Activated CD8-positive, alpha-beta memory T cell treated with anti-CD3 and anti-CD28 coated beads for 4 hours (primary cell): ENCODE data around the gene SF1.

ENCODE experiments used
- DNase-seq, 2 donors: peaks; one replicate each; pipeline ENCODE4 v3.0.0-alpha.2; 2020; ENCODE audit warnings: low read depth in 2 of 2

SF1 gene

DNA sequence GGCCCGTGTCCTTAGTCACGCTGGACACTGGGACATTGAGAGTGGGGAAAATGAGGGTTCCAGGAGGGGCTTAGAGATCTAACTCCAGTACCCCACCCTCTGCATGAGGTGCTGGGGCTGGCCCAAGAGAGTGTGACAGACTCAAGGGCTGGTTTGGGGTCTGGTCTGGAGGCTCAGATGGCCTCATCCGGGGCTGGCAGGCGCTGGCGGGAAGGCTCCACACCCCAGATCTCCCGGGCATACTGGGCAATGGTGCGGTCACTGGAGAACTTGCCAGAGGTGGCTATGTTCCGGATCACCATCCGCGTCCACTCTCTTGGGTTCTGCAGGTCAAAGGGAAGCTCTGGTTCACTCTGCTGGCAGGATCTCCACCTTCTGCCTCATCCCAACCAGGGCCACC, 31.9 kb downstream of the SF1 start:
- no peak for DNase-seq

DNA sequence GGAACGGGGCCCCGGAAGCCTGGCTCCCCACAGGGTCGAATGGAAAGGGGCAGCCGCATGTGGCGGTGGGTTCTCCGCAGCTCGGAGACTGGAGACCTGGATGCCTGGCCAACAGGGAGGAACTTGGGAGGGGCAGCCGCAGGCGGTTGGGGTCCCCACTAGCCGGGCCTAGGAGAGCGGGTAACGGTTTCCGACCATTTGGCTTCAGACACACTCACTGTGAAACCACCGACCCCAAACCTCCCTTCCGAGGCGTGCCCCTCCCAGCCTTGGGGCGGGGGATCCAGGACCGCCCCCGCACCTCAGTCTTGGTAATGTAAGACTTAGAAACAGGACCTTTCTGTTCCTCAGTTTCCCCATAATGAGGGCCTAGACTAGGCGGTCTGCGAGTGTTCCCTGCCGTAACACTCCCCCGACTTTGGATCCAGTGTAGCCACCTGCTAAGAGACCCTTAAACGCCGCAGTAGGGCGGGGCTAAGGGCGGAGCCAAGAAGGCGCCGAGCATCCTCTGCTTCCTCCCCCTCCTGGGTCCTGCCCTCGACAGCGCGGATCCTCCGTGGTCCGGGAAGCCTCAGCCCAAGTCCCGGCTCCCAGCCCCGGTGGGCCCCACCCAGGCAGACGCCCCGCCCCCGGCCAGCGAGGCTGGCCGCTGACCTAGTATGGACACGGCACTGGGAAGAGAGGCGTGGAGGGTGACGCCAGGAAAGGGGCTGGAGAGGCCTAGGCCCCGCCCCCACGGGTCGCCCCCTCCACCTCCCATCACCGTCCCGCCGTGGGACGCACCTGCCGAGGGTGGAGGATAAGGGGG, 32.6 kb downstream of the SF1 start:
- peak; percentile 54 to 62 for DNase-seq

DNA sequence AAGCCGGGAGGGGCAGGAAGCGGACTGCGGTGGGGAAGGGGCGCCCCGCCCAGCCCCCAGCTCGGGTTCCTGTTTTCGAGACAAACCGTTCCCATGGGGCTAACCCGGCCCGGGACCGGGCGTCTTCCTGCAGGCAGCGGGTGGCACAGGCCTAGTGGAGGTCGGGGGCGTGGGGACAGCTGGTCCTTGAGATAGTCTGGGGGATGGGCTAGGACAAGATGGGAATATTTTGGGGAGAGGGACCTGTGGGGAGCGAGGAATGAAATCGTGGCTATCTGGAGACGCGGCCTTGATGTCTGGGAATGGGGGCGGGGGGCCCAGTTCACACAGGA, 33.2 kb downstream of the SF1 start:
- peak; percentile 42 to 44 for DNase-seq

DNA sequence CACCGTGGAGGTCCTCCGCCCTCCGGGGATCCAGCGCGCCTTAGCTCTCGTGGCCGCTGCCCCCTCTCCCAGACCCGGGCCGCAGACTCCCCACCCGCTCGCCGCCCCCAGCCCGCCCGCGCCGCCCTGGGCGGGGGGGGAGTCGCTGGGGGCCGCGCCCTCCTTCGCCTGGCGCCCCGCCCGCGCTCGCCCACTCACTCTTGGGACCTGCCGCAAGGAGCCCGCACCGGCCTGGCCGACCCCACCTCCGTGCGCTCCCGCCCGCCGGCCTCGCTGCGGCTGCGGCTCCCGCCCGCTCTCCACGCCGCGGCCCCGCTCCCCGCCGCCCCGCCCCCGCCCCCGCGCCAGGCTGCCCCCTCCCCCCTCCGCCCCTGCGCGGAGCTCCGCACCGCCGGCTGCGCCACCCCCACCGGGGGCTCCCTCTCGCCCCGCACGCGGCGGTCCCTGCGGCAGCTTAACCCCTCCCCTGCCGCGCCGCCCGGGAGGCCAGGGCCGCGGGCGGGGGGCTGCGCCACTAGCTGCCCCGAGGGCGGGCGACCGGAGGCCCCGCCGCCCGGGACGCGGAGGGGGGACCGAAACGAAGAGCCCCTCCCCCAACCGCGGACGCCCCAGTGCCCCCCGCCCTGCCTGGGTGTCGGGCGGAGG, 33.7 kb downstream of the SF1 start:
- DNase-seq, result no peak

DNA sequence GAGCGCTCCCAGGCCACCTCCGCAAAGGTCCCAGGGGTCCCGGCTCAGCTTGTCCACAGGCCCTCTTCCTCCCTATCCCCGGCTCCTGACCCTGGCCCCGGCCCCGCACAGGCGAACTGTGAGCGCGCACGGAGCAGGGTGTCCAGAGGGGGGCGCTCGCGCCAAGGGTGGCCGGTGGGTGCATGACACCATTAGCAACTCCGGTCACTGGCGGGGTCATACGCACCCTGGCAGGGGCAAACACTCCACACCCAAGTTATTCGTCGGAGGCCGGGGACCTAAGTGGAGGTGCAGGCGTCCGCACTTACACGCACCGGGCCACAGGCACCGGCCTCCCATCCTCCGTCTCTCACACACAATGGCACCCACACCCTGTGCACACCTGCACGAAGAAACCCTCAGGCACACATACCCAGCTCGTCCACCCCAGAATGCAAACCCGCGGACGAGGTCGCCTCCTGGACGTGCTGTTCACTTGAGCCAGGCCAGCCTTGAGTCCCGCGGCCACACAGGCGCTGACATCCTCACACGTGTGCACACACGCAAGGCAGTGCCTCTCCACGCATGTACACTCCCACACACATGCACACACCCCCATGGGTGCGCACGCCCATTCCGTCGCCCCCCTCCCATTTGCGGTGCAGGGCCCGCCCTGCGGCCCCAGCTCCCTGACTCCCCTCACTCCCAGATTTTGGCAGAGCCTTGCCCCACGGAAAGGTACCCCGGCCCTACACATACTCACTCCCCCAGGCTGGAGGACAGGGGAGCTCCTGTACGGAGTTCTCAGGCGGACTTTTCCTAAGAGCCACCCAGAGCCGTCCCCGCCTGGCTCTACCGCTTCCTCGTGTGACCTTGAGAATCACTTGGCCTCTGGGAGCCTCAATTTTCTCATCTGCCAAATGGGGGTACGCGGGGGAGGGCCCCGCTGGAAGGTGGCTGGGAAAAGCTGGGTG, 34.5 kb downstream of the SF1 start, which contains the start of gene RASGRP2:
Gene RASGRP2 (minus strand): TSS at position 552 of the 953 bp plus-strand sequence. CDS start 1,276 bp downstream, outside the sequence.
- DNase-seq, result peak; percentile 63 to 67

DNA sequence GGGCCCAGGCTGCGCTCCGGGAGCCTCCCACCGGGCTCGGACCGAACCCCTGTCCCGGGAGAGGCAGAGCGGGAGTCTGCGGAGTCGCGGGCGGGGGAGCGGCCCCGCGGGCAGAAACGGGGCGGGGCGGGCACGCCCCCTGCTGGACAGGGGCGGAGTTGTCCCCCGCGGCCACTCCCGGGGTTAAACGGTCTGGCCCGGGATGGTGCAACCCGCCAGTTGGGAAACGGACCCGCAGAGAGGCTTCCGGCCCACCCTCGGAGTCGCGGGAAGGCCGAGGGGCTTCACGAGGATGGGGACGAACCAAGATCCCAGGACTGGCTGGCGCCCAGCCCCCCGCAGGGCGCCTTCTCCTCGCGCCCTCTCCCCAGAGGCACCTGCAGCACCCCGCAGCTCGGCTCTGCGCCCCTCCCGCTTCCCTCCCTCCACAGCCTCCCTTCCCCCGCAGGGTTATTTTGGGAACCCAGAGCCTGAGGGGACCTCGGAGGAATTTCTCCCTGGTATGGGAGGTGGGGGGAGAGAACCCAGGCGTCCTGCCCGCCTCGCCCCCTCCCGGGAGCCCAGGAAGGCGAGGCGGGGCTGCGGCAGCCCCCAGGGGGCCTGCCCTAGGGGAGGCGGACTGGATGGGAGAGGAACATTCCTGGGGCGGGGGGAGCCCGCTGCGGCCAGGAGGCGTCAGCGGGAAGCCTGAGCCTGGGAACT, 35.3 kb downstream of the SF1 start:
- DNase-seq, result peak; percentile 46 to 58

DNA sequence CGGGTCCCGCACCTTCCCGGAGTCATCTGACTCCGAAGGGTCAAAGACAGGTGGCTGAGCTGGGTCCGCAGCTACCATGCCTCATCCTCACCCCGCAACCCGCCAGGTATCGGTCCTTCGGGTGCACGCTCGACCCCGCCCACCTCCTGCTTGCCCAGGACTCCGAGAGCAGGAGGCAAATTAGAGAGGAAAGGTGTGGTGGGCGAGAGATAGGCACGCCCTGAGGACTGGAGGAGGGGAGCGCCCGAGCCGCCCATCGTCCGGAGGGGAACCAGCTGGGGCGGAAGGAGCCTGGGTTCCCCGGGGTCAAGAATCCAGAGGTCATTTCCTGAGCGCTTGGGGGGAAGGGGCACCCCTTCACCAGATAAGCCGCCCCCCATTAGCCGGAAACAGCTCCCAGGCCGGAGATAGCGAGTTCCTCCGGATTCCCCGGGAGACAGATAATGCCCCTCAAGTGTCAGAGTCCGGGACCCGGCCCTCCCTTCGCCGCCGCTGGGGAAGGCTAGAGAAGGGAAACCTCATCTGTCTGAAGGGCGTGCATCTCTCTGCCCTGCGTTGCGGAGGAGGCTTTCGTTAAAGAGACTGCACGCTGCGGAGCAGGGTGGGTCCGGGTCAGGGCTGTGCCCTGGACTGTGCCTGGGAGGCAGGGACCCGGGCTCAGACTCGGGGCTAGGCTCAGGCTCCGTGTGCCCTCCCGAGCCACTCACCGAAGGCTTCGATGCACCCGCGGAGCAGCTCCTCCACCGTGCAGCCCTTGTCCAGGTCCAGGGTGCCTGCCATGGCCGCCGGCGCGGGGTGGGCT, 36.1 kb downstream of the SF1 start:
- no peak for DNase-seq

DNA sequence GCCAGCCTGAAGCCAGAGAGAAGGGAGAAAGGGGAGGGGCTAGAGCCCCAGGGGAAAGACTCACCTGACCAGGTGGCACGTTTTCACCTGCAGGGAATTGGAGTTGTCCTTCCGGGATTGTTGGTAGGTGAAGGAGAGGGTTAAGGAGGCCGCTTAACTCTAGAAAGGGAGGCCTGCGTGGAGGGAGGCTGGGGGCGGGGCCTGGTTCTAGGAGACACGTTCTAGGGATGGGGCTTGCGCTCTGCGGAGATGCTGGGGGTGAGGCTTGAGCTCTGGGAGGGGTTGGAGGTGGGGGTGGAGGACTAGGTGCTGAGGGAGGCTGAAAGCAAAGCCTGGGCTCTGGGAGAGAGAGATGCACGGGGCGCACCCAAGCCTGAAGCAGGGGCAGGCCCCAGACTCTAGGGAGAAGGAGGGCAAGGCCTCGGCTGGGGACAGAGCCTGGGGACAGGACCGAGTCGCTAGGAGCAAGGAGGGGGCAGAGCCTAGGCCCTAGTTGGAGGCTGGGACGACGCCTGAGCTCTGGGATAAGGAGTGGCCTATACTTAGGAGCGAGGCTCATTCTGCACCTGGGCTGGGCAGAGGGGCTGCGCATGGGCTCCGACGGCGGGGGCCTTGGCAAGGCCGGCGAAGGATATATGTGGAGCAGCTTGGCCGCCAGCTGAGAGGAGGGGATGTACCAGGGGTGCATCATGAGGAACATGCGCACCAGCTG, 36.8 kb downstream of the SF1 start:
- no peak for DNase-seq

DNA sequence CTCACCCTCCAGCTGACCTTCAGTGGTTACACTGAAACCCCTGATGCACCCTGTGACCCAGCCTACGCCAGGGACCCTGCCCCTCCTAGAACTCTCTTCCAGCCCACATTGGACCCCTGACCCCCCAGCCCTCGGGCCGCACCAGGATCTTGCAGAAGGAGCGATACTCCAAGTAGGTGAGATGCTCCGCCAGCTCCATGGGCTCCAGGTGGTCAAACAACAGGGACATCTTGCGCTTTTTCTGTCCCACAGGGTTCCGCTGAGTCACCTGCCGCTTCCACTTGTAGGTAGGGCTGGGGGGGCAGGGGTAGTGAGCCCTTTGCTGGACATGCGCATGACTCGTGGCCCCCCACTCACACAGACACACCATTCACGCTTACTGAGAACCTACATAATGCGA, 38.5 kb downstream of the SF1 start:
- DNase-seq, result no peak

DNA sequence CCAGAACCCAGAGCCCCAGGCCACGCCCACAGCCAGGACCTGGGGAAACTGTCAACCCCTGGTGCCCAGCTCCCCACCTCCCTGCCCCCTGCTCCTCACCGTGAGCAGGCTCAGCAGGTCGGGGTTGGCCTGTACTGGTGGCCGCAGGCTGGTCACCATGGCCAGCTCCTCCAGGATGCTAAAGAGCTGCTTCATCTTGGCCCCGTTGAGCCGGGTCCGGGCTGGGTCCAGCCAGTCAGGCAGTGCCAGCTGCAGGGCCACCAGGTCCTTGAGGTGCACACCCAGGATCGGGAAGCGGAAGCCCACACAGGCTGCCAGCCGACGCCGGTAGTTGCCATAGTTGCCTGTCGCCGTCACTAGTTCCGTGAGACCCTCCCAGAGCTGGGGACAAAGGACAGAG, 41.7 kb downstream of the SF1 start:
- DNase-seq, result no peak

DNA sequence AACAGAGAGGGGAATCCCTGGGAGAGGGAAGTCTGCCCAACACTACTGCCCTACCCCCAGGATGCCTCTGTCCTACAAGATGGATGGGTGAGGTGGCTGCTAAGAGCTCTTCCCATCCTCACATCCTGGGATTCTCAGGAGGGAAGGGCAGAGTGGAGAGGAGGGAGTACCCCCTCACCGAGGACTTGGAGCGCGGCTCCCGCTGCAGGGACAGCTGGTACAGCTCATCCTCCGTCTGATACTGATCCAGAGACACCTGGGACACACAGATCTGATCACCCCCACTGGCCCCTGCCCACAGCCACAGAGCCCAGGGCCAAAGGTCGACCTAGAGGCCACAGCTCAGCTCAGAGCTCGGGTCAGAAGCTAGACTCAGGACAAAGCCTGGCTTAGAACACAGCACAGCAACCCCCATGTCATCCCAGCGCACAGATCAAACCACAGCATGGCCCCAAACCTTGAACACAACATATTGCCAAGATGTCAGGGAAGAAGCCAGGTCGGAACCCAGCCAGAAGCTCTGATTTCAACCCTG, 42.5 kb downstream of the SF1 start:
- DNase-seq, result no peak

DNA sequence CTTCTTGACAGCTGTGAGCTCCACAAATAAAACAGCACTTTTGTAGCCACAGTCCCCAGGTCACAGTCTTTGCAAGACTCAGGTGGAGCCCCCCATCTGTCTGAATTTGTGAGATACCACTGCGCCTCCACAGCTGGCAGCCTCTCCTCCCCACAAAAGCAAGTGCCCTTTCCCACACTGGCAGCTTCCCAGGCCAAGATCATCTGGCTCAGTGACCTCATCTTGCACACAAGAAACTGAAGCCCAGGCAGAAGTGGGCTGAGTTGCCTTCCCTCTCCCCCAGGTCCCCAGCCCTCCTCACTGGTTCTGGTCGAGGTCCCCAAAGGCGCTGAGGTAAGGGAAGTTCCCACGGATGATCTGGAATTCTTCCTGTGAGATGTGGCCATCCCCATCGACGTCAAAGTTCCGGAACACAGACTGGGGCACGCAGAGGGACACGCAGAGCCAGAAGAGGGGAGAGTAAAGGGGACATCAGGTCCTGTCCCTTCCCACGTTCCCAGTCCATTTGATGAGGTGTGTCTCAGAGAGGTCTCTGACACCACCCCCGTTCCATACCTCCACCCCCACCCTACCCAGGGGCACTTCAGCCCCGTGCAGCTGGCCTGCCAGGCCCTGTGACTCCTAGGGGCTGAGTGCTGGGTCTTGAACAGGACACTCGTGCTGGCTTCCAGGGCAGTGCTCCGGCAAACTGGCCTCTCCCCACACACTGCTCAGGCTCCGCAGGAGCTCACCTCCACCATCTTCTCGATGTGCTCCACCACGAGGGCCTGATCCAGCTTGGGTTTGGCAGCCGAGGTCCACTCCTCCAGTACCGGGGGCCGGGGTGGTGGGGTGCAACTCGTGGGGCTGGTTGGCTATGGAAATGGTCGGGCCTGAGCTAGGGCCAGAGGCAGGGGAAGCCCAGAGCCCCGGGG, 43.3 kb downstream of the SF1 start:
- DNase-seq, result no peak

DNA sequence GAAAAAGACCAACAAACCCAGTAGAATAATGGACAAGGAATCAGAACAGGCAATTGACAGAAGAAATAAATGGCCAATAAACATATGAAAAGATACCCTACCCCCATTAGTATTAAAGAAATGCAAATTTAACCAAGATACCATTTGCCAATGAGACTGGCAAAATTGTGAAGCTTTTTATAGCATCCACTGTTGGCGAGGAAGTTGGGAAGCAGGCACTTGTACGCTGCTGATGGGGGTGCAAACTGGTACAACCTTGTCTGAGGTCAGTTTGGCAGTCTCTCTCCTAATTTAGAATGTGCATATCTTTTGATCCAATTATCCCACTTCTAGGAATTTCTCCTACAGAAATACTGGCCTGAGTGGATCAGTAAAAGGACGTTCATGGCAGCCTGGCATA, 46.7 kb downstream of the SF1 start:
- no peak for DNase-seq

DNA sequence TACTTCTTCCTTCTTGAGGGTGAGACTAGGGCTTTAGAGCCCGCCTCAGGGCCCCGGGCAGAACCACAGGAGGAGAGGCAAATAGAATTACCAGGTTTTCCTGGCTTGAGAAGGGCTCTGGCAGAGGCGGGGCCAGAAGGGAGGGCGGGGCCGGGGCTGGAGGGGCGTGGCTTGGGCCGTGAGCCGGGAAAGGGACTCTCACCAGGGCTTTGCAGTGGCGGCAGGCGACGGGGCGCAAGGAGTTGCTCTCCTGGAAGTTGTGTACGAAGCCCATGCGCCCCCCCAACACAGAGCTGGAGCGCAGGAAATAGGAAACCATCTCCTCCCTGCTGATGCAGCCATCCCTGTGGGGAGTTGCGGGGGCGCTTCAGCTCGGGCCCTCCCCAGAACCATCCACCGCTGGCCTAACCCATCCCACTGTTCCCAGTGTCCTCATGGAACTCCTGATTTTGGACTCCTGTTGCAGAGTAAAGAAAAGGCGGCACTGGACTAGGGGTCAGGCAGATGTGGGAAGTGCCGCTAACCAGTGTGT, 48.4 kb downstream of the SF1 start:
- no peak for DNase-seq

DNA sequence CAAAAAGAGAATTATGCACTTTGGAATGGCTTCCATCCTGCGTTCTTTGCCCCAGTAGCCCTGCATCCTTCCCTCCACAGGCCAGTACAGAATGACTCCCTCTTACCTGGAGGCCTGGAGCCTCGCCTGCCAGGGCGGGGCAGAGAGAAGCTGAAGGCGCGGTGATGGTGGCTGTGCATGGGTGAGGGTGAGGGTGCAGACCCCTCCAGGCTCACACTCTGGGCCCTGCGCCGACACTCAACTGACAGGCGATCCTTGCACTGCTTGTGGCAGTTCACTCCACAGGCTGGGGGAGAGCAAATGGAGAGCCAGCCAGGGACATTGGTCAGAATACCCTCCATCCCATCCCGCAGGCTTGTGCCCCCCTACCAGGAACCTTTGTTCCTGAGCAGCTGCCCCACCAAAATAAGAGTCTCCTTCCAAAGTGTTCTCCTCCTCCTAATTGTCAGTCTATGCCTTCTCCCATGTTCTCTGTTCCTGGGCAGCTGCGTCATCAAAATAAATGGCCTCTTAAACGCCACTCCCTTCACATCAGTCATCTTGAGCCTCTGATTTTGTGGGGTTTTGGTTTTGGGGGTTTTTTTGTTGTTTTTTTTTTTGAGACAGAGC, 49.5 kb downstream of the SF1 start:
- no peak for DNase-seq

DNA sequence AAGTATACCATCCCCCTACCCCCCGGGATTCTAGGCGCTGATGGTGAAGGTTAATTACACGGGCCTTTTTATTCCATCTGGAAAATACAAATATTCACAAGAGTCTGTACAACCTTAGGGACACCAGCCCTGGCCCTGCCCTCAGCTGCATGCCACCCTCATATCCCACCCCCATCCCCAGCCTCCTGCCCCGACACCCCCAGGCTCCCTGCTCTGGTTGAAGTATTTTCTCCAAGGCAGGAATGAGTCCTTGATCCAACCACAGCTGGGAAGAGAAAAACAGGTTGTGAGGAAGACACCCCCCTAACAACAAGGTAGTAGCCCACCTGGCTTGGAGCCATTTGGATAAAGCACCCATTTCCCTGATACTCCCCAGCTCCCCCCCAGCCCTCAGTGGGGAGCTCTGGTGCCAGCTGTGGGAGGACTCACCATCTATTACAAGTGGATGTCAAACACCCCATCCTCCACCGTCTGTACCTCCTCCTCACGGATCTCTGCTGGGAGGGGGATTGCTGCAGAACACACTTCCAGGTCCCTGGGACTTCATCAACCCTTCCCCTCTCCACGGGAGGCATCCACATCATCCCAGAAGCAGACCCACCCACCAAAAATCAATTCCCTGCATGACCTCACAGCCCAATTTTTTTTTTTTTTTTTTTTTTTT, 51.3 kb downstream of the SF1 start:
- DNase-seq, result no peak

DNA sequence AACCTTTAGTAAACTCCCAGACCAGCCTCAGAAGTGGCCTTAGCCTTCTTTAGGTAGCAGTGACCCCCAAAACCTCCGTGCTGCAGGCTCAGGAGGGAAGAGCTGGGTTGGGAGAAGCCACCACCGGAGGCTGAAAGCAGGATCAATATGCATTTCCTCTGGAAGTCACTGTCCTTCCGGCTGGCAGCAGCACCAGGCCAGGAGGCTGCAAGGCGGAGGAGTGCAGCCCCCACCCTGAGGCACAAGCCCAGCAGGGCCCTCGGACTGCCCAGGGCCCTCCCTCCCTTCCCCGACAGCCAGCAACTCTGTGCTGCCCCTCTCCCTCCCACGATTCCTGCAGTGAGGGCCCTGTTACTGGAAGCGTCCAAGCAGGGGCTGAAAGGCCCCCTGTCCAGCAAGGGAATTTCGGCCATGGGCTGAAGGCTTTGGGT, 52.1 kb downstream of the SF1 start:
- DNase-seq, result no peak
